ENCODE data around the gene POLDIP2. TPM values are rescaled to one million over a fixed set of nuclear protein-coding genes. Genes with fewer than 3 reads are reported as not detected.

Gene POLDIP2
- total and polyA plus RNA-seq, 8 donors: 56.0 to 76.8 (median 63.1) TPM

GRCh38 chr17:28363776-28364650, 6.7 kb upstream of the POLDIP2 start:
- Histone ChIP-seq H3K27me3 (no peaks in the 10 kb centered on the region), H3K36me3 (peaks cover 0 to 63% of the 10 kb centered on the region in 2 donors), H3K27ac (no peak overlapping the region), H3K4me3 (no peak overlapping the region), H3K4me1 (peaks cover 0 to 2% of the 10 kb centered on the region in 2 donors), H3K9me3 (no peaks in the 10 kb centered on the region)
- ATAC-seq (no peak), DNase-seq (no peak)
- no peak for TF ChIP-seq CTCF (IDR thresholded peaks at IDR 0.05)
- intact Hi-C loops (cut with DNase I): no loop called here

- no peak for TF ChIP-seq CTCF (IDR thresholded peaks at IDR 0.05)
- no peaks in the 10 kb centered on the region for H3K27me3 ChIP-seq
- DNase-seq: no peak
- no peaks in the 10 kb centered on the region for H3K9me3 ChIP-seq
- peaks cover 0 to 66% of the 10 kb centered on the region in 2 donors for H3K36me3 ChIP-seq
- intact Hi-C loops (cut with DNase I): no loop called here
- no peak overlapping the region for H3K27ac ChIP-seq
- peaks cover 6 to 10% of the 10 kb centered on the region in 2 donors for H3K4me1 ChIP-seq
- ATAC-seq: no peak
- no peak overlapping the region for H3K4me3 ChIP-seq
These were observed 5.9 kb upstream of the POLDIP2 start for GRCh38 chr17:28363186-28363585.

GRCh38 chr17:28357901-28358197, 522 bp upstream of the POLDIP2 start:
- Histone ChIP-seq H3K27ac (peak overlapping the region; percentile 84 to 88), H3K4me1 (peaks cover 17 to 33% of the 10 kb centered on the region in 2 donors), H3K9me3 (no peaks in the 10 kb centered on the region), H3K27me3 (no peaks in the 10 kb centered on the region), H3K36me3 (peaks cover 0 to 63% of the 10 kb centered on the region in 2 donors), H3K4me3 (peak overlapping the region; percentile 95 to 98)
- intact Hi-C loops (cut with DNase I): no loop called here
- no peak for ATAC-seq
- no peak for TF ChIP-seq CTCF (IDR thresholded peaks at IDR 0.05)
- no peak for DNase-seq

- Histone ChIP-seq H3K4me3 (no peak overlapping the region), H3K36me3 (peaks cover 0 to 98% of the 10 kb centered on the region in 2 donors), H3K27me3 (no peaks in the 10 kb centered on the region), H3K9me3 (no peaks in the 10 kb centered on the region), H3K27ac (no peak overlapping the region), H3K4me1 (peaks cover 0 to 14% of the 10 kb centered on the region in 2 donors)
- TF ChIP-seq CTCF (IDR thresholded peaks at IDR 0.05): no peak
- intact Hi-C loops (cut with DNase I): no loop called here
- ATAC-seq (no peak), DNase-seq (no peak)
These were observed 7.1 kb downstream of the POLDIP2 start for GRCh38 chr17:28350271-28350670.

GRCh38 chr17:28348979-28349378, 8.3 kb downstream of the POLDIP2 start:
- H3K36me3 ChIP-seq: peaks cover 0 to 100% of the 10 kb centered on the region in 2 donors
- H3K27ac ChIP-seq: no peak overlapping the region
- ATAC-seq (no peak), DNase-seq (no peak)
- no peak for TF ChIP-seq CTCF (IDR thresholded peaks at IDR 0.05)
- H3K4me1 ChIP-seq: peaks cover 0 to 14% of the 10 kb centered on the region in 2 donors
- H3K27me3 ChIP-seq: no peaks in the 10 kb centered on the region
- H3K9me3 ChIP-seq: no peaks in the 10 kb centered on the region
- intact Hi-C loops (cut with DNase I): no loop called here
- no peak overlapping the region for H3K4me3 ChIP-seq
